Fibroblast of the aortic adventitia (primary cell): ENCODE results near the gene SALL1. TPM values are rescaled to one million over a fixed set of nuclear protein-coding genes. Genes with fewer than 3 reads are reported as not detected.
A peak's percentile ranks its signal among the peaks of the same experiment; 100 is the strongest.

Experiments used
- DNase-seq: peaks from one replicate; pipeline ENCODE4 v3.0.0-alpha.2; 2010; ENCODE audit warnings: low read depth
- H3K4me3 ChIP-seq: 2 replicates; pipeline ENCODE4 v1.5.1; 2011; ENCODE audit warnings: low read depth, mild to moderate bottlenecking, control low read depth, low read length, moderate library complexity
- total RNA-seq: library from RNA; depleted of rRNA; stranded (reverse); fragments of >200 nt; gene quantifications from 2 replicates; pipeline ENCODE4 v1.2.3, GENCODE V29; 2012; ENCODE audit warnings: low replicate concordance
- TF ChIP-seq, protein P1 (sequence below): IDR thresholded peaks from 2 replicates; pipeline ENCODE4 v1.5.1; 2011; ENCODE audit warnings: mild to moderate bottlenecking, low read length, control low read depth, inconsistent platforms; ENCODE audit not compliant: insufficient read depth

The SALL1 gene
- total RNA-seq, 1 donor: 2.6 TPM

DNA sequence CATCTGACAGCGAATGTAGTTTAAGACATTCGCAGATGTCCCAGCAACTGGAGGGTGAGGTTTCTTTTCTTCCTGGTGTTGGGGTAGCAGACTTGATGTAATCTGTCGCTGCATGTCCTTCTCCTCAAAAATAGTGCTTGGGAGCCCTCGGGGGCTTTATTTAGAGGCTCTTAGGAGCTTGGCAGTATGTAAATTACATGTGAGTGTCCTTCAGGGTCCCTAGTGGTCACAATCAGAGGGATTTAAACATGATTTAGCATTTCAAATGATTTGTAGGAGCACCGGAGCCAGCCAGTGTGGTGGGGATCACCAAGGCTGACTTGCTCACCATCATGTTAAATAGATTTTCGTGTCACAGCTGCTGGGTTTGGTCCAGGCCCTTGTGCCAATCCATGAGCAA lies 8.8 kb upstream of the SALL1 start:
- TF ChIP-seq, protein P1, sequence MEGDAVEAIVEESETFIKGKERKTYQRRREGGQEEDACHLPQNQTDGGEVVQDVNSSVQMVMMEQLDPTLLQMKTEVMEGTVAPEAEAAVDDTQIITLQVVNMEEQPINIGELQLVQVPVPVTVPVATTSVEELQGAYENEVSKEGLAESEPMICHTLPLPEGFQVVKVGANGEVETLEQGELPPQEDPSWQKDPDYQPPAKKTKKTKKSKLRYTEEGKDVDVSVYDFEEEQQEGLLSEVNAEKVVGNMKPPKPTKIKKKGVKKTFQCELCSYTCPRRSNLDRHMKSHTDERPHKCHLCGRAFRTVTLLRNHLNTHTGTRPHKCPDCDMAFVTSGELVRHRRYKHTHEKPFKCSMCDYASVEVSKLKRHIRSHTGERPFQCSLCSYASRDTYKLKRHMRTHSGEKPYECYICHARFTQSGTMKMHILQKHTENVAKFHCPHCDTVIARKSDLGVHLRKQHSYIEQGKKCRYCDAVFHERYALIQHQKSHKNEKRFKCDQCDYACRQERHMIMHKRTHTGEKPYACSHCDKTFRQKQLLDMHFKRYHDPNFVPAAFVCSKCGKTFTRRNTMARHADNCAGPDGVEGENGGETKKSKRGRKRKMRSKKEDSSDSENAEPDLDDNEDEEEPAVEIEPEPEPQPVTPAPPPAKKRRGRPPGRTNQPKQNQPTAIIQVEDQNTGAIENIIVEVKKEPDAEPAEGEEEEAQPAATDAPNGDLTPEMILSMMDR: no peak
- DNase-seq: no peak

GRCh38 chr16:51159296-51159695 lies 8.2 kb upstream of the SALL1 start:
- H3K4me3 ChIP-seq: no peak overlapping the region
- TF ChIP-seq, protein P1: no peak
- DNase-seq: no peak

More for the DNA sequence above, 8.8 kb upstream of the SALL1 start:
- H3K4me3 ChIP-seq: no peak overlapping the region

GRCh38 chr16:51157698-51158097 lies 6.6 kb upstream of the SALL1 start:
- no peak for DNase-seq
- TF ChIP-seq, protein P1: no peak
- H3K4me3 ChIP-seq: no peak overlapping the region

DNA sequence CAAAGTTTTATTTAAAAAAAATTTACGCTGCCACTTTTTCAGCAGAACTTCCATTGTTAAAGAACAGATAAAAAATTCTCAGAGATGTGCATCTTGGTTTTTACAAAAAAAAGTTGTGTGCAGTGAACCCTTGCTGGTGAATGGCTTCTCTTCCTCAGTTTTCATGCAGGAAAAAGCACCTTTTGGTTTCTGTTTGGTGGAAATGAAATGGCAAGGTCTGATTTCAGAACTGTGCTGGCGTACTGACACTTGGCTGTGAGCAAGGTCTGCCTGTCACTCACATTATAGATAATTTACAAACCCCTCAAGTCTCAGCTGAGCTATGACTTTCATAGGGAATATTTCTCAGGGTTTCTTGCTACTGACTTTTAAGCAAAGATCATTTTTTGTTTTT lies 5.7 kb upstream of the SALL1 start:
- TF ChIP-seq, protein P1: no peak
- no peak overlapping the region for H3K4me3 ChIP-seq
- no peak for DNase-seq

DNA sequence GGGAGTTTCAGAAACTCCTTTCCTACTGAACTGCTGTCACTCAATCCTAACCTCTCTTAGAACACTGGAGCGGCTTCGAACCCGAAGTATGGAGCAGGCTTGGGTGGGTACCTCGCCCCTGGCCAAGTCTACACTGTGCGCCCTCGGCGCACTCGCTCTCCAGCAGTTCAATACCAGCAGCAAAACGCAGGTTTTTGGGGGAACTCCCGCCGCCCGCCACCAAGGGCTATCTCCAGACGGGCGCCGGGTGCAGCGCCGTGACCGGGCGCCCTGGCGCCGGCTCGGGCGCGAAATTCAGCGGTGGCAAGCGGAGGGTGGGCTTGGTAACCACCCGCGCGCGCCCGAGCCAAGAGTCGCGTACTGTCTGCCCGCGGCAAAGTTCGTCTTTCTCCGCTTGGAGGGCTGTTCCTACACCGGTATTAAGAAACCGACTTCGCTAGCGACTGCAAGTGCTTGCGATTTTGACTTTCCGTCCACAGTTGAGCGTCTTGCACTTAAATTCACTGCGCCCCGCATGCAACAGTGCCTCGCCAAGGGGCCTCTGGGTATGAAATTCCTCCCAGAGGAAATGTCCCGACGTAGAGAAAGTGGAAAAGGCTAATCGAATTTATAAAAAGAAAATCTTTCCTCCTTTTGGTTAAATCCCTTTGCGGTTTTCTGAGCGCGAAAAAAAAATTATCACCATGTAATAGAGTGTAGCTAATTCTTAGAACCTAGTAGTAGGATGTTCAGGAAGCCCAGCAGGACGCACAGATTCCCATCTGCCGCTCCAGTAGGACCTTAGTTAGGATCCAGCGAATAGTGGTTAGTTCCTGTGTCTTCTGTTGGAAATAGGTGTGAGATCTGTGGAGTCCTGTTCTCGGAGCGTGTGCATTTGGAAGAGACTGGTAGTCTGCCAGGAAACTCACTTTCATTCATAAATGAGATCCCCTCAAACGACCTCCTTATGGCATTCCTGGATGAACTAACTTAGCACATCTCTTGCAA lies 5.0 kb upstream of the SALL1 start:
- H3K4me3 ChIP-seq: peak overlapping the region; percentile 58
- peak; percentile 62 for DNase-seq
- TF ChIP-seq, protein P1: no peak

DNA sequence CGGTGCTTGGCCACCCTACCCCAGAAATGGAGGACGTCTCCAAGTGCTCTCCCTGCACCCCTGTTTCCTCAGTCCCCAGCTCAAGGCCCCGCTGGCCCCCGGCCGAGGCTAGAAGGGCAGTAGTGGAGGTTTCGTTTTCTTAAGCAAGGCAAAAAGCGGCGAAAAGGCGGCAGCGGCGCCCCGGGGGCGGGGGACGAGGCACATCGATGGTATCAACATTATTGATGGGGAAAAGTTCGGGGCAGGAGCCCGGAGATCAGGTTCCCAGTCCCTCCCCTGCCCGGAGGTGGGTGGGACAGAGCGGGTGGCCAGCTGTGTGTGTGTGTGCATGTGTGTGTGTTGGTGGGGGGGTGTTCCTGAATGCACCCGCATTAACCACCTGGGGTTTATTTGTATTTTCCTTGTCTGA lies 4.1 kb upstream of the SALL1 start:
- no peak for DNase-seq
- H3K4me3 ChIP-seq: peak overlapping the region; percentile 45
- TF ChIP-seq, protein P1: no peak
